Glomerular visceral epithelial cell (primary cell): ENCODE data around the gene TANGO2.

Source experiments
- DNase-seq: peaks from one replicate; pipeline ENCODE4 v3.0.0-alpha.2; 2016; ENCODE audit errors: extremely low spot score

TANGO2 gene

DNA sequence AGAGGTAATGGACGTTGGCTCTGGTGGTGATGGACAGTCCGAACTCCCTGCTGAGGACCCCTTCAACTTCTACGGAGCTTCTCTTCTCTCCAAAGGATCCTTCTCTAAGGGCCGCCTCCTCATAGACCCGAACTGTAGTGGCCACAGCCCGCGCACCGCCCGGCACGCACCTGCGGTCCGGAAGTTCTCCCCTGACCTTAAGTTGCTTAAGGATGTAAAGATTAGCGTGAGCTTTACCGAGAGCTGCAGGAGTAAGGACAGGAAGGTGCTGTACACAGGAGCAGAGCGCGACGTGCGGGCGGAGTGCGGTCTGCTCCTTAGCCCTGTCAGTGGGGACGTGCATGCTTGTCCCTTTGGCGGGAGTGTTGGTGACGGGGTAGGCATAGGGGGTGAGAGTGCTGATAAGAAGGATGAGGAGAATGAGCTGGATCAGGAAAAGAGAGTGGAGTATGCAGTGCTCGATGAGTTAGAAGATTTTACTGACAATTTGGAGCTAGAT is 65.2 kb downstream of the TANGO2 start:
- no peak for DNase-seq

DNA sequence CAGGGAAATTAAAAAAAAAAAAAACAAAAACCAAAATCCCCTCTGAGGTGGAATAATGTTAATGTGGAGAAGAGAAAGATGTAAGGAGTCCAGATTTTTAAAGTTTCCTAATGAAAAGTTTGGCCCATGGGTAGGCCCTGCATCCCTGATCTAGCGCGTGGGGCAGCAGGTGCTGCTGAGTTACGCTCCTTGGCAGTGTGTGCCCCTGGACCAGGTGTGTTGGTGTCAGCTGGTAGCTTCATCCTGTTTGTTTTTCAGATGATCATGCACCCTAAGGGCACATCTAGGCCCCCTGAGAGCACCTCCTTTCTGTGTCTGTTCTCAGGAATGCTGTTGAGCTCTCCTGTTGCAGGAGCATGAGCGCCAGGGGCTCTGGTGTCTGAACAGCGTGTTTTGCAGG is 65.9 kb downstream of the TANGO2 start:
- DNase-seq = no peak

DNA sequence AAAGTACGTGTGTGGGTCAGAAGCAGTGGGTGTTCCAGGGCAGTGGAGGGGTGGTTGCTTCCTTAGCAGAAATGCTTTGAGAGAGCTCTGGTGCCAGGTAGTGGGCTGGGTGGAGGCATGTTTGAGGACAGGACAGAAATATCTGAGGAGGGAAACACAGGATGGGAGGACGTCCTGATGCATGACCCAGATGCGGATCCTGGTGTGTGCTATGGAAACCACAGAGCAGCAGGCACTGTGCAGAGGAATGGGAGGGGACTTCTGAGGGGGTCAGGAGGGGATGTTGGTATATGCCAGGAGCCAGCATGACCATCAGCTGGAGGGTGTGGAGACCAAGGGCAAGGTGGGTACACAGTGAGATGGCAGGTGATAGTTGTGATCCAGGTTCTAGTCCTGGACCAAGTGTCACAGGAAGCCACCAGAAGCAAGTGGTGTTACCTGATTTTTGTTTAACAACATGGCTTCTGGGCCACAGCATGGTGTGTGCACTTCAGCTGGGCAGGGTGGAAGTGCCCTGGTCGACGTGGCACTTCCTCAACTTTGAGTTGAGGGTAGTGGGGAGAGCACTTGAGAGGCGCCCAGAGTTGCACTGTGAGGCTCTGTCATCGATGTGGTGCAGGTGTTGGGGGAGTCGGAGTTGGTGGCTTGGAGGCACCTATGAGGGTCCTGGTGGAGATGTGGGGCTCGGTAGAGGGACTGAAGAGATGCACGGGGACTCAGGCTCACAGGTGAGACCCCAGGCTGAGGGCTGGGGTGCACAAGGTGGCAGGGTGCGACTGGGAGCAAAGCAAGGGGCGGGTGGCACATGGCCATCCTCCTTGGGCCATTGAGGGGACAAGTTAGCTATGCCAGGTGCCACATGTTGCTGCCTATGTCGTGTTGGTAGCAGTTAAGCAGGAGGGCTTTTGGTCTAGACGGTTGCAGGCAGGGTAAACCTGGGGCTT is 66.7 kb downstream of the TANGO2 start:
- no peak for DNase-seq

DNA sequence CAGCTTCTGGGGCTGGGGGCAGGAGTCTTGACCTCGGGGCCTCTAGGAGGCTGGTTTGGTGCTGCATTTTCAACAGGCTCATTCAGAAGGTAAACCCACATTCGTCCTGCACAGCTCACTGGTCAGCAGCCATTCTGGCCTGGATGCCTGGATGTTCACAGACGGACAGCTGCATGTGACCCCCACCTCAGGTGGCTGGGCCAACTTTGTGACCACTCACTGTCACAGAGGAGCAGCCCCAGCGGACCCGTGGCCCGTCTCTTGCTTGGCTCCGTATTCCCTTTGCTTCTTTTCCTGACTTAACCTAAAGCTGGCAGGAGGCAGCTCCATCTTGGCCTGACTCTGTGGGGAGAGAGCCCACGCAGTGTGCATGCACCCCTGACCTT is 67.3 kb downstream of the TANGO2 start:
- DNase-seq = no peak

DNA sequence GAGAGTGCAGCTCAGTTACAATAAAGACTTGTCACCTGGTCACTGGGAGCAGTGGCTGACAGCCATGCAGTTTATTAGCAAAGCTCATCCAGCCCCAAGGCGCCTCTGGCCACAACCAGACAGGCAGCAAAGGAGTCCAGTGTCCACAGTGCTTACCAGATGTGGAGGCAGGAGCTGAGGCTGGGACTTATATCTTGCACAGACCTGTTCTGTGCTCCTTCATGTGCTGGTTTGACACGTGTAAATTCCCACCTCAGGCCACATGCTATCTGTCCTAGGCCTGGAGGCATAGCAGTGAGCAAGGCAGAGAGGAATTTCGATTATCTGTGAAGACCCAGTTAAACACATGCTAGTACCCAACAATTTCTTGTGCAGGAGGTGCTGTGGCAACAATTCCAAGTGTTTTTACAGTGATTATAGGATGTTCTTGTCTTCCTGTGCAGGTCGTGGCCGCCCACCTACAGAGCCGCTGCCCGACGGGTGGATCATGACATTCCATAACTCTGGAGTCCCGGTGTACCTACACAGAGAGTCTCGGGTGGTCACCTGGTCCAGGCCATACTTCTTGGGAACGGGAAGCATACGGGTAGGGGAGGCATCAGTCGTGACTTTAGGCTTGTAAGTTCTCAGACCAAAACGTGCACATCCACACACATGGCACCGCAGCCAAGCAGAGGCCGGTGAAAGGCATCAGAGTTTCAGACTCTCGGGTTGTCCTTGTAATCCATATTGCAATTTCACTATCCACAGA is 68.5 kb downstream of the TANGO2 start:
- no peak for DNase-seq

DNA sequence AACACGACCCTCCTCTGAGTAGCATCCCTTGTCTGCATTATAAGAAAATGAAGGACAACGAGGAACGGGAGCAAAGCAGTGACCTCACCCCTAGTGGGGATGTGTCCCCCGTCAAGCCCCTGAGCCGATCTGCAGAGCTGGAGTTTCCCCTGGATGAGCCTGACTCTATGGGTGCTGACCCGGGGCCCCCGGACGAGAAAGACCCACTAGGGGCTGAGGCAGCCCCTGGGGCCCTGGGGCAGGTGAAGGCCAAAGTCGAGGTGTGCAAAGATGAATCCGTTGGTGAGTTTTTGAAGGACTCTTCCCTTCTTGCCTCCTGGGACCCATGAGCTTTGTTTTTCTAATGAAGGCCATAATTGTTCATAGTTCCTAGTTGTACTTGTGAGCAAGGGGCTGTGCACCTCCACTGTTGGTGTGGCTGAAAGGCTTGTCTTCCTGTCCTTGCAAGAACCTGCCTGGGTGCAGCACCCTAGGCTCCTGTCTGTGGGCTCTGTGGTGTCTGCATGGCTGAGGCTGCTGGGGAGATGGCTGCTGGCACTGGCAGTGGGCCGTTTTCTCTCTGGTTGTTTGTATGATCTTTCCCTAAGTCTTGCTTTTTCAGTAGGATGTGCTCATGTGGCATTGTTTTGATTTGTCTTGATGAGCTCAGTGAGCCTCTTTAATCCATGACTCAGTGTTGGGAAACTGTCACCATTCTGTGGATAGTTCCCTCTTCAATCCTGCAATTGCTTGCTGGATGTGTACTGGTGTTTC is 69.2 kb downstream of the TANGO2 start:
- DNase-seq = no peak

DNA sequence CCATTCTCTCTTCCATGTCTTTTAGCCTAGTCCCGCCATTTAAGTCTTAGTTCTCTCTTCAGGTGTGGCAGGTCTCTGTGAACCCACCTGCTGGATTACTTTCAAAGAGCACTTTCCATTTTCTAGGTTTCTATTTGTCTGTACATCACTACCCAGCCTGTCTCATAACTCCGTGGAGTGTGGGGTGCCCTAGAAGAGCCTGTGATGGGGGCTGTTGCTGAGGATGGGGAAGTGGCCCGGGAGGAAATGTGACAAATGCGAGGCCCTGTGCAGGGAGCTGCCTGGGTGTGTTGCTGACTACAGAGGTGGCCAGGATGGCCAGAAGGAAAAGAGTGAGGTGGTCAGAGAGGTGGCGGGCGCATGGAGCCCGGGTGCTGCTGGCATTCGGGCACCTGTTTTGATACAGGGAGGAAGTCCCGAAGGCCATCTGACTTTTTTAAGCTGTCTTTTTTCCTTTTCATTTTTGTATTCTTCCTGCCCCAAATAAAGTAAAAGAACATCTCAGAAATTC is 69.9 kb downstream of the TANGO2 start:
- no peak for DNase-seq

DNA sequence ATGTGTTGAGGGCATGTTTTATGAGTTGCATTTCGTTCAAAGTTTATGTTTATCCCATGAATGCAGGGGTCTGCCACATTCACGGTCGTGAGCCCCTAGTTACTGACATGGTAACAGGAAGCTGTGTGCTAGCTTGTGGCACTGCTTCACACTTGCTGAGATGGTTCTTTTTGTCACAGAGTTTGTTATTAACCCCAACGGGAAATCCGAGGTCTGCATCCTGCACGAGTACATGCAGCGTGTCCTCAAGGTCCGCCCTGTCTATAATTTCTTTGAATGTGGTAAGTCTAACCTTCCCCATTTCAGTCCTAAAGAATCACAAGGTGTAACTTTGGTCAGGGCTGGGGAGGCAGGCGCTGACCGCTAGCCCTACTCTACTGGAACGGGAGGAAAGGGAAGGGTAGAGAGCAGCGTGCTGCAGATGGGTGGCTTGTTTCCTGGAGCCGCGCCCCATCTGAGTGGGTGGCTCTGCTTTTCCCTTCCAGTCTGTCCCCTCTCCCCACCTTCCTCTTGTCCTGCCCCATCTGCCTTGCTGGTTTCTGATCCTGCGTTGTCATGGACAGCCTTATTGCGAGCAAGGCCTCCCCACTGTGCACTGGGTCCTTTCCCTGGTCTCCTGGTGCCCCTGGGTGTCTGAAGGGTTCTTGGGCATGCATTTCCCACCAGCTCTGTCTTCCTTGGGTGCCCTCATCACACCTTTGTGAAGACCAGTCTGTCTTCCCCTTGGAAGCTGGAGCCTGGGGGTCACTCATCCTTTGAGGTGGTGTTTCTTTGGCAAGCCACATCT is 71.0 kb downstream of the TANGO2 start:
- DNase-seq = no peak

DNA sequence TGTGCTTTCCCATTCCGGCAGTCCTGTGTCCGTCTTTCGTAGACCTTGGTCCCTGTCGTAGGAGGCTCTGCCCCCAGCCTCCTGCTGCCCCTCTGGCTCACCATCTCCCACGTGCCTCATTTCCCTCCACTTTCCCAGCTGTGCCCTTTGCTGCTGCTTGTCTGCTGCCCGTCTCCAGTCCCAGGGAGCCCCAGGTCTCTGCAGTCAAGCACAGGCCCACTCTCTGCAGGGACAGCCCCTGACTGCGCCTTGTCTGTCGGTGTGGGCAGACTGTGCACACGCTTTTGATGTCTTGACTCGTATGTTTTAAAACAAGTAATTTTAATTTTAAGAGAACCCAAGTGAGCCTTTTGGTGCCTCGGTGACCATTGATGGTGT is 71.6 kb downstream of the TANGO2 start:
- no peak for DNase-seq

DNA sequence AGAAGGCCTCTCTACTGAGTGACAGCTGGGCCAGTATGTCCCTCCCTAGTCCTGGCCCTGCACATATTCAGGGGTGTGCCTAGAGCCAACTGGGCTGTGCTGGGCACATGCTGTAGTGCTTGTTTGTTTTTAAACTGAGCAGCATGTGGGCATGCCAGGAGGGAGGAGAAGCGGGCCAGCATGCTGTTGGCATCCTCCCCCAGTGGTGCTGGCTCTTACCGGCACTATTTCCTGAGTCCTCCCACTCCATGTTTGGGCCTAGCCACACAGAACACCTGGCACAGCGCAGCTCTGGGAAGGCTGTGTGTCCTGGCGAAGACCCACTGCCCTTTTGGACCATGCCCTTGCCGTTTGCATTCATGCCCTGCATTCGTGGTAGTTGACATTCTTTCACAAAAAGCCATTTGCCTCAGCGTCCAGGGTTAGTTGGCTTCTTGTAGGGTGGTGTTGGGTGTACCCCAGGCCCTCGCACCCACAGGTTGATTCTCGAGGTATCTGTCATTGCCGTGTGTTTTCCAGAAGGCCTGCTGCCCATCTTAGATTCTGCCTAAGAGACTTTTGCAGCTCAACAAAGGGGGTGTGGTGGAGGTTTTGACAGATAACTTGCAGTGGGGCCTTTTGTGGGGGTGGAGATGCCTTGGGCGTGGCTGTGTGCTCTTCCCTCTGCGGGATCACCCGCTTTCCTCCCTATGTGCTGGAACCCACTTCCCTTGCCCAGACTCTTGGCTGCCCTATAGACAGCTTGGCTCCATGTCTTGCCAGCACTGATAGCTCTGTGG is 72.7 kb downstream of the TANGO2 start:
- no peak for DNase-seq

DNA sequence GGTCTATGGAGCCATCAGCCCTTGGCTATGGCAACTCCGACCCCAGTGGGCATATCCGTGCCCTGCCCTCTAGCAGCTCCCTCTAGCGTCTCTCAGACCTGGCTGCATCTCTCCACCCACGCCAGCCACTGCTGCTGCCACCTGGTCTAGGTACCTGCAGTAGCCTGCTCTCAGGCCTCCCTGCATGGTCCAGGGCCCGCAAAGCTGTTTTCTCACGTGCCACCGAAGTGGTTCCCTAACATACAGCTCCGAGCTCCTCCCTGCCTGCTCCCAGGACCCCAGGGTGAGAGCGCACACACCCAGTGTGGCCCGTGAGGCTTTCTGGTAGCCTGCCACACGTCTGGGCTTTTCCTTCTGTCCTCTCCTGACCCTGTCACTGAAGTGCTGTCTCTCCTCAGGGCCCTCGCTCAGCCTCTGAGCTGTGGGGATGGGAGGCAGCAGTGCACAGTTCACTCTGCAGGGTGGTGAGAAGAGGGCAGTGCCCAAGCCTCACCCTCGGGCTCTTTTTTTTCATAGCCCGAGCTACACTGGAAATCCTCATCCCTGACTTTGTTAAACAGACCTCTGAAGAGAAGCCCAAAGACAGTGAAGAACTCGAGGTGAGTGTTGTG is 73.4 kb downstream of the TANGO2 start:
- no peak for DNase-seq

DNA sequence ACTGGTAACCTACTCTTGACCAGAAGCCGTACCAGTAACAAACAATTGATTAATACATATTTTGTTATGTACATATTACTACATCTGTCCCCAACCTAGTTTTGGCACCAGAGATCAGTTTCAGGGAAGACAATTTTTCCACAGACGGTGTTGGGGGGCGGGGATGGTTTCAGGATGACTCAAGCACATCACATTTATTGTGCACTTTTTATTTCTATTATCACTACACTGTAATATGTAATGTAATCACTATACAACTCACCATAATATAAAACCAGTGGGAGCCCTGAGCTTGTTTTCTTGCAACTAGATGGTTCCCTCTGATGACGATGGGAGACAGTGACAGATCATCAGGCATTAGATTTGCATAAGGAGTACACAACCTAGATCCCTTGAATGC is 74.6 kb downstream of the TANGO2 start:
- no peak for DNase-seq

DNA sequence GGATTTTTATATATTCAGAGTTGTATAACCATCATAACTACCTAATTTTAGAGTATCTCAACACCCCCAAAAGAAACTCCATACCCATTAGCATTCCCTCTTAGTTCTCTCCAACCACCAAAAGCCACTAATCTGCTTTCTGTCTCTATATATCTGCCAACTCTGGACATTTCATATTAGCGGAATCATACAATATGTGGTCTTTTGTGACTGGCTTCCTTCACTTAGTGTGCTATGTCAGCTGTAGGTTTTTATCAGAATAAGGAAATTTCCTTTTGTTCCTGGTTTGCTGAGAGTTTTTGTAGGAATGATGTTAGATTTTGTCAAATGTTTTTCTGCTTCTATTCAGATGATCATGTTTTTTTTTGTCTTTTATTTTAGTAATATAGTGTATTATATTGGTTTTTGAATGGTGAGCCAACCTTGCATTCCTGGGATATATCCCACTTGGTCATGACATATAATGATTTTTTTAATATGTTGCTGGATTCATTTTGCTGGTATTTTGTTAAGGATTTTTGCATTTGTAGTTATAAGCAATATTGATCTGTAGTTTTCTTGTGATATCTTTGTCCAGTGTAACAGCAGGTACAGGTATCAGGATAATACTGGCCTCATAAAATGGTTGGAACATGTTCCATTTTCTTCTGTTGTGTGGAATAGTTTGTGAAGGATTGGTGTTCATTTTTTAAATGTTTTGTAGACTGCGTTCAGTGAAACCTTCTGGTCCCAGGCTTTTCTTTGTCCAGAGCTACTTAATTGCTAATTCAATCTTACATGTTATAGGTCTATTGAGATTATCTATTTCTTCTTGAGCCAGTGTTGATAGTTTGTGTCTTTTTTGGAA is 75.9 kb downstream of the TANGO2 start:
- no peak for DNase-seq

DNA sequence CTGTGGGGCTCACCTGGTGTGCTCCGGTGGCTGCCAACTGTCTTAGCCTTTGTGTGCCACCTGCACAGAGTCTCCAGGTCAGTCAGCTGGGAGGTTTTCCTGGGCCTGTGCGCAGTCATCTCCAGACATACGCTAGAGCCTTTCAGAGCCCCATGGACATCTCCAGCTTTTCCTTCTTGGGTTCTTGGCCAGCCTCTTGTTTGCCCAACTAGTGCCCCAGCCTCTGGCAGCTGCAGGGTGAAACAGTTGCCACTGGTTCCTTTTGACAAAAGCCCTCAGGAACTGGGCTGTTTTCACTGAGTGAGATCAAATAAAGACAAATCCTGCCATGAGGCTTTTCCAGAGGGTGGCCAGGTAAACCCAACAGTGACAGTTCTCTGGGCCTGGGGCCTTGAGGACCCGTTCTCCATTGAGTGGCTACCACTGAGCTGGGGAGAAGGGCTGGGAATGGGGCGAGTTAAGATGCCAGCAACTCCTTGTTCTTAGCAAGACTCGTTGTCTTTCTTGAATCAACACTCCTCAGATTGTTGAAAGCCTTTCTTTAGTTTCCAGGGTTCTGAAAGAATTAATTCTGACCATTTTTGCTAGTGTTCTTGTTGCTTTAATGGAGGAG is 78.3 kb downstream of the TANGO2 start:
- DNase-seq = no peak

DNA sequence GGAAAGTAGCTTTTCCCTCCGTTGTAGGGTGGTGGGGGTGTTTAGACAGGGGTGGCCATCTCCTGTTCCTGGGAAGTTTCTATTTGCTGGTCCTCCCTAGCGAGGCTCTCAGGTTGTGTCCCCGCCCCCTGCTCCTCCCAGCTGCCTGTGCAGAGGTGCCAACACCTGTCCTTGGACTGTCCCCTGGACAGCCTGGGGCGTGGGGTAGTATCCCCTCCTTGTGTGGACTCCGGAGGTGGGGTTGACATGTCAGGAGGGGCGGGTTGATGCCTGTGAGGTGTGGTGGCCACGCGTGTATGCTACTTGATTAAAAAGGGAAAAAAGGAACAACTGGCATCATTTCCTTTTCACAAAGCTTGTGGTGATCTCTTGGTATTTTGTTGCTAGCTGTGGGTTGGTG is 80.7 kb downstream of the TANGO2 start:
- no peak for DNase-seq

DNA sequence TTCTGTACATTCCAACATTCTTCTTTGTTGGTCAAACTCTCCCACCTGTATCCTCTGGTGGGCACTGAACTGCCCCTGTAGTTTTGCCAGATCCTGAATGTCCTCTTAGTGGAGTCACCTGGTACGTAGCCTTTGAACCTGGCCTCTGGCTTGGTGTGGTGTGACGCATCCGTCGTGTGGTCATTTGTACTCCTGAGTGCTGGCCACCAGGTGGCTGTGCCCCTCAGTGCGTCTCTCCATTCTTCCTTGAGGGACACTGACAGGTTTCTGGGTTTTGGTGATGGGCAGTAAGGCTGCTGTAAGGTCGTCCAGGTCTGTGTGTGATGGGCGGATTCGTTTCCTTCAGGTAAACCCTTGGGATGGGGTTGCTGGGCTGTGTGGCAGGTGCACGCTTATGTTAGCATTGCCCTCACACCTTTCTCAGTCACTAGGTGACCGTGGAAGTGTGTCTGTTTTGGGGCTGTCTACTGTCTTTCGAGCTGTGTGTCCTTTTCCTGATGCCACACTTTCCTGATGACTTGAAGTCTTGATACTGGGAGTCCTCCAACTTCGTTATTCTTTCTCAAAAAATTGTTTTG is 81.4 kb downstream of the TANGO2 start:
- DNase-seq = no peak

DNA sequence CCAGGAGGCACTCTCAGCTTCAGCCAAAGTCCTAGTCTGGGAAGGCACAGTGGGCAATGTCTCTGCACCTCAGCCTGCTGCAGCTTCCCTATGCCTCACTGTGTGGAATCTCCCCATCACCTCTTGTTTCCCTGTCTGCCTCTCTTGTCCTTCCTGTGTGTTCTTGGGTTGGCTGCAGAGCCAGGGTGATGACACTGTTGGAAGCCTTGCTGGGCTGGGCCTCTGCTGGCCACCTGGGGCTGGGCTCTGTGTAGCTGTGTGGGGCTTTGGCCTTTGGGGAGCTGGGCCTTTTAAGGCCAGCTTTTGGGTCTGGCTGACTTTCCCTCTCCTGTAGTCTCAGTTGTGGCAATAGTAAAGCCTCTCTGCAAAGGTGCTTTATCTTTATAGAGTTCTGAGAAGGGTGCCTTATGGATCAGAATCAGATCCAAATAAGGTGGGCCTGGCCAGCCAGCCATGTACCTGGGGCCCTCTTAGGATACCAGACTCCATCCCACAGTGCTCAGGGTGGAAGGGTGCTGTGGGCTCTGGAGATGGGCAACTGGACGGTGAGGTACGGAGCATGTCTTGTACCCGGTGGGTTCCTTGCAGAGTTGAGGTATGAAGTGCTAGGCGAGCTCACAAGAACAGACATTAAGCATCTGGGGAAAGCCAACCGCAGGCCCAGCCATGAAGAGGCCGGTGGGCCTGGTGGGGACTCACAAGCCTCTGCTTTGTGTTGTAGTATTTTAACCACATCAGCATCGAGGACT is 84.7 kb downstream of the TANGO2 start:
- no peak for DNase-seq
